ENCODE results near the gene TAF3.
"Not testable (repeated sequence)": the region's sequence is repeated elsewhere in the genome, so short reads cannot be mapped to it uniquely, and the experiment has no call there.

The TAF3 gene

DNA sequence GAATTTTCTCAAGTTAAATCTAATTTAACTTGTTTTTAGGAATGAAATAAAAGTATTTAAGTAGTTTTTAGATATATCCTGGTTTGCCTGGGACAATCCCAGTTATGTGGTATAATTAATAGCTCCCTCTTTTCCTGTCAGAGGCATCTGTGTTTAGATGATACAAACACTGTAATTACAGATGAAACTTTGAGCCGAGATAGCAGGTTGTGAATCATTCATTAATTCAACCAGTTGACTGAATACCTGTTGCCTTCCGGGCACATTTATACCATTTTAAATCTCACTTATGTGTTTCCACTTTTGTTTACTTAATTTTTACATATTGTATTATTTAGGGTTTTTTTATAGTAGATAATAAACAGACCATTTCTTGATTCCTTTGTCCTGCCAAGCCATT lies 154.1 kb downstream of the TAF3 start:
- DNase-seq = no peak

GRCh38 chr10:7980196-7980595 lies 161.9 kb downstream of the TAF3 start:
- DNase-seq = no peak

DNA sequence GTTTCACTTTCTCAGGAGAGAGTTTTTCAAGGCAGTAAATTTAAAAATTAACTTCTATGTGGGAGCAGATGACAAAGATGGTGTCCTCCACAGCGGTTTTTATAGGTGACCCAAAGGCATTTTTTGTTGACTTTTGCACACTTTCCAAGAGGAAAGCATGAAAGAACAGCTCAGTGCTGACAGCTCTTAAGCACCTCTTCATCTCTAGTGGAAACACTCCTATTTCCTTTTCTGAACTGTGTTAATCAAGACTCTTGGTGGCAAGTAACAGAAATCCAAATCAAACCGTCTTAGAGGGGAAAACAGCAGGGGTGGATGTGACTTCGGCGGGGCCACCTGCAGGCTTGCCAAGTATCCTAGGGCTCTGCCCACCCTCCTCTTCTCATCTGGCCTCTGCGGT lies 164.4 kb downstream of the TAF3 start:
- no peak for DNase-seq

DNA sequence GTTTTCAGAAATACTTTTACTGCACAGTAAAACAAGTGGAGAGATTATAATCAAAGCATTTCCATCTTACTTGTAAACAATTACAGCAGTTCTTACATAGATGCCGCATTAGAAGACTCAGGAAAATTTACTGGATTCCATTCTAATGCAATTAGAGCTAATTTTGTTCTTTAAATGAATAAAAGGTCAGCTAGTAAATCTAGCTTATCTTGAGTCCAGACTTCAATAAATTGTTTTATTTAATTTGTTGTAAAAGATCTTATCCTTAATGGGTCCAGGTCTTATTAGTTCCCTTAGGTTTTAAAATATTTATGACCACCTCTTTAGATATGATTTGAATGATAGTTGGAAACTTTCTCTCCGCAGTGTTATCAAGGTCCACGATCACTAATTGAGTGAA lies 166.0 kb downstream of the TAF3 start:
- no peak for DNase-seq

GRCh38 chr10:7984896-7985295 lies 166.6 kb downstream of the TAF3 start:
- DNase-seq = no peak

DNA sequence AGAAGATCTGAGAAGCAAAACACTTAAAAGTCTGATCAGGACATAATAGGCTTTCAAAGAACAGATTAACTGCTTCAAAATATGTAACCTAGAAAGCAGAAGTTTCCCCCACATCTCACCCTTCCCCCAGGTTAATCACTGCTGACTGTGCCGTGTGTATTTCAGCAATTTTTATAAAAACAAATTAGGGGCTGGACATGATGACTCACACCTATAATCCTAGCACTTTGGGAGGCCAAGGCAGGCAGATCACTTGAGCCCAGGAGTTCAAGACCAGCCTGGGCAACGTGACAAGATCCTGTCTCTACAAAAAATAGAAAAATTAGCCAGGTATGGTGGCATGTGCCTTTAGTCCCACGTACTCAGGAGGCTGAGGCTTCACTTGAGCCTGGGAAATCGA lies 168.5 kb downstream of the TAF3 start:
- DNase-seq = no peak

- DNase-seq = no peak
These were observed 170.7 kb downstream of the TAF3 start for GRCh38 chr10:7988989-7989388.

- DNase-seq = no peak
These were observed 180.5 kb downstream of the TAF3 start for GRCh38 chr10:7998831-7999230.

DNA sequence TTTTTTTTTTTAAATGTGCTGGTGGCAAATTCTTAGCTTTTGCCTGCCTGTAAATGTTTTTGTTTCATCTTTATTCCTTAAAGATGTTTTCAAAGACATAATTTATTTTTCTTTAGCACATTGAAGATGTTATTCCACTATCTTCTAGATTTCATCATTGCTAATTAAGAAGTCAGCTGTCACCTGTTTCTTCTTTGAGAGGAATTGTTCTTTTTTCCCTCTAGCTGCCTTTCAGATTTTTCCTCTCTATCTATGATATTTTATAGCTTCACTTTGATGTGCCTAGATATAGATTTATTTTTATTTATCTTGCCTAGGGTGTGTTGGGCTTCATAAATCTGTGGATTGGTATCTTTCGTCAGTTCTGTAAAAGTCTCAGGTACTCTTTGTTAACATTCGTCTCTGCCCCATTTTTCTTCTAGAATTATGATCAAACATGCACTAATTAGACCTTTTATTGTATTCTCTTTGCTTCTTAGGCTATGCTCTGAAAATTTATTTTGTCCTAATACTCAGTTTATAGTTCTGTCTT lies 186.2 kb downstream of the TAF3 start:
- no peak for DNase-seq

- DNase-seq = no peak
These were observed 188.1 kb downstream of the TAF3 start for GRCh38 chr10:8006274-8006999.

DNA sequence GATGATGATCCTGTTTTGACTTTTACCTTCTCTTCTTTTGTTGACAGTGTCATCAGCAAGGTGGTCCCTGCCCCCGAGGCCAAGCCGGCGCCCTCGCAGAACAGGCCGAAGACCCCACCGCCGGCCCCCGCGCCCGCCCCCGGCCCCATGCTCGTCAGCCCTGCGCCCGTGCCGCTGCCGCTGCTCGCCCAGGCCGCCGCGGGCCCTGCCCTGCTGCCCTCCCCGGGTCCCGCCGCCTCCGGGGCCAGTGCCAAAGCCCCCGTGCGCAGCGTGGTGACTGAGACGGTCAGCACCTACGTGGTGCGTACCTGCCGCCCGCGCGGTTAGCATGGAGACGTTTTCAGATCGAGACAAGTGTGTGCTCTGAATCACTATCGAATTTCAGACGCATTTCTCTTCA lies 190.7 kb downstream of the TAF3 start:
- no peak for DNase-seq

- no peak for DNase-seq
These were observed 194.7 kb downstream of the TAF3 start for GRCh38 chr10:8013006-8013405.

- DNase-seq = no peak
These were observed 195.3 kb downstream of the TAF3 start for GRCh38 chr10:8013619-8014018.

GRCh38 chr10:8014649-8015048 lies 196.3 kb downstream of the TAF3 start:
- DNase-seq = no peak

GRCh38 chr10:8017277-8017676 lies 199.0 kb downstream of the TAF3 start:
- DNase-seq = no peak

DNA sequence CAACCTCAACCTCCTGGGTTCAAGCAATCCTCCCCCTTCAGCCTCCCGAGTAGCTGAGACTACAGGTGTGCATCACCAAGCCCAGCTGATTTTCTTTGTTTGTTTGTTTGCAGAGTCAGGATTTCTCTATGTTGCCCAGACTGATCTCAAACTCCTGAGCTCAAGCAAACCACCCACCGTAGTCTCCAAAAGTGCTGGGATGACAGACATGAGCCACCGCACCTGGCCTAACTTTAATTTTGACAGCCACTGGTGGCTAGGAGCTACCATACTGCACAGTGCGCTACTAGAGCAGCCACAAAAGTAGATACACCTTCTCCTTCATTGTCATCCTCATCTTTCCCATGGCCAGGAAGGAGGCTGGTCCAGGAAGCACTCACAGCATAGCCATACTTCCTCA lies 205.0 kb downstream of the TAF3 start:
- DNase-seq = no peak

GRCh38 chr10:8023851-8024250 lies 205.5 kb downstream of the TAF3 start:
- DNase-seq = no peak

DNA sequence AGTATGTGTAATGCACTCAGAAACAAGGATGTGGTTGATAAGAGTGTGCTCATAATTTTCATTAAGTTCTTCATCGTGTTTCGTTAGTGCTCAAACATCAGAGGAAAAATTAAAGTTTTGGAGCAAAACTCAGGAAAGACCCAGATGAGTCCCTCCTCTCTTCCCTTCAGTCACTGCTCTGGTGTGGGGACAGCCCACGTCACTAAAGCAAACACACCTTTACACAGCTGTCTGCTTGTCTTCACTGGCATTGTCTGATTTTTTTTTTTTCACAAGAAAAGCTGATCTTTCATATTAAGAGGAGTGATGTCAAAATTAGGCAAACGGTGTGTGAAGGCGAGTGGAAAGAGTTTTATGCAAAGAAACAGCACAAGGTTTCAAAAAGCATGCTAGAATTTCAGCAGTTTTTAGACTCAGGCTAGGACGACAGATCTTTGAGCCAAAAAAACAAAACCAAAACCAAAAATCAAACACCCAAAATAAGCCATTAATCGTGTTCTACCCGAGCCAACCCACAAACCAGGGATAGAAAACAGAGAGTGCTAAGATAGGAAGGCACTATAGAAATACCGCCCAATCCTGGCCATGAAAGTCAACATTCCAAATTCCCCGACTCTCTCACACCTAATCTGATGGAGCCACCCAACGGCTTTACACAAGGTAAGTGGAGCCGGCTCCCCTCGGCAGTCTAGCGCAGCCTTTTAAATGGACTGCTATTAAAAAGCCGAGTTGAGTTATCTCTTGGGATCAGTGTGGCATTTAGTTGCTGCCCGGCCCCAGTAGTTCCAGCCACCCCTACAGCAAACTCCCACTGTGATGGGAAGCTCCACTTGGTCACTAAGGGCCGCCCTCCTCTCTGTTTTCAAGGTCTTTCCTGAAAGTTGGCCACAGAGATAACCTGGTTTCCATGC lies 208.3 kb downstream of the TAF3 start:
- DNase-seq = no peak

DNA sequence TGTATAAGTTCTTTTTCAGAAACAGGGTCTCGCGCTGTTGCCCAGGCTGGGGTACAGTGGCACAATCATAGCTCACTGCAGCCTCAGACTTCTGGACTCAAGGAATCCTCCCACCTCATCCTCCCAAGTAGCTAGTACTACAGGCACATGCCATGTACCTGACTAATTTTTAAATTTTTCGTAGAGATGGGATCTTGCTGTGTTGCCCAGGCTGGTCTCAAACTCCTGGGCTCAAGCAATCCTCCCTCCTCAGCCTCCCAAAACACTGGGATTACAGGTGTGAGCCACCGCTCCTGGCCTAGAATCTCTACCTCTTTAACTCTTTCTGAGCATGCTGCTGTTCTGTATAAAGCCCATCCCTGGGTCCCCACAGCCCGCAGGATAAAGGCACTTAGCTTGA lies 212.9 kb downstream of the TAF3 start:
- not testable (repeated sequence) for DNase-seq

DNA sequence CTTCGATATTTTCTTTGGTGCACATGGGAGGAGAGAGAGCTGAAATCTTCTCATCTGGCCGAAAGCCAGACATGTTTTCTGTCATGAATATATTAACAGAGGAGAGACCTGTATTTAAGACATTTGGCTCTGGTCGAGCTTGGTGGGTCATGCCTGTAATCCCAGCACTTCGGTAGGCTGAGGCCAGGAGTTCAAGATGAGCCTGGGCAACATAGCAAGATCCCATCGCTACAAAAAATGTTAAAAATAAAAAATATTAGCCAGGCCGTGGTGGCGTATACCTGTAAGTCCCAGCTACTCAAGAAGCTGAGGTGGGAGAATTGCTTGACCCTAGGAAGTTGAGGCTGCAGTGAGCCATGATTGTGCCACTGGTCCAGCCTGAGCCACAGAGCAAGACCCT lies 214.3 kb downstream of the TAF3 start:
- DNase-seq = no peak

GRCh38 chr10:8033812-8034465 lies 215.6 kb downstream of the TAF3 start:
- no peak for DNase-seq

DNA sequence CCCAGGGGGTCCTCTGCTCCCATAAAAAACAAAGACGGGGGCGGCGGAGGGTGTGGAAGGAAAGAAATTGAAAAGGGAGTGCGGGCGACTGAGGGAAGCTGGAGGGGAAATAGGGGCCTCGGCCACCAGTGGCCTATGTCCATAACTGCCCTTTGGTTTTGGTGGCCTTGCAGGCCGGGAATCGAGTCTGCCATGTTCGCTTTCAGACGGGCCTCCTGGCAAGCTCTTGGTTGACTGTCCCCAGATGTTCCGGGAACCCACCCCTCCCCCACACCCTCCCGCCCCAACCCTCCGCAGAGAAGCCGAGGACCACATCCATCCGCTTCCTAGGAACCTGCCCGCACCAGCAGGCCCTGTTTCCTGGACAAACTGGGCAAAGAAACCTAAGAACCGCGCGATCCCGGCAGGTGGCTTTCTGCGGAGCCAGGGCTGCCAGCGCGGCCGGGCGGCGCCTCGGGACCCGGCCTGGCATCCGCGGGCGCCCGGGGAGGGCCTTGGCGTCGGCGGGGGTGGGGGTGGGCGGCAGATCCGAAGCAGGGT lies 216.2 kb downstream of the TAF3 start:
- DNase-seq = no peak

- DNase-seq = no peak
These were observed 216.8 kb downstream of the TAF3 start for GRCh38 chr10:8035006-8035640.
